A673 (cell line): ENCODE results near the gene SSR2. TPM values are rescaled to one million over a fixed set of nuclear protein-coding genes. Genes with fewer than 3 reads are reported as not detected.

Experiments used
- BruUV-seq: library from RNA; stranded (reverse); fragments of 400-500 nt; replicated peaks from 2 replicates; lab custom pipeline; 2021; lab: Mats Ljungman, UMichigan
- CTCF ChIA-PET: fragments of 300-600 bp; sonication (Branson Sonifier 250); formaldehyde crosslinking; loops from one replicate; lab custom pipeline; 2022; ENCODE audit warnings: antibody characterized with exemption; lab: Charles Lee
- POLR2A ChIA-PET: fragments of 300-600 bp; sonication (Branson Sonifier 250); formaldehyde crosslinking; loops from one replicate; lab custom pipeline; 2022; ENCODE audit warnings: antibody characterized with exemption; ENCODE audit not compliant: low non-redundant PET; lab: Charles Lee
- DNase-seq: peaks from one replicate; pipeline ENCODE4 v3.0.0-alpha.2; 2015; ENCODE audit warnings: low spot score
- H3K27ac ChIP-seq: fragments of 200-600 bp; sonication (generic); 2 replicates; pipeline ENCODE4 v1.5.1; 2016; ENCODE audit warnings: mixed run types, low read depth, mild to moderate bottlenecking, mixed read lengths, antibody characterized with exemption, low read length; ENCODE audit not compliant: poor library complexity, severe bottlenecking
- H3K27me3 ChIP-seq: fragments of 200-600 bp; sonication (generic); replicated peaks from 2 replicates; pipeline ENCODE4 v1.6.1; 2017; ENCODE audit warnings: mixed run types, low read depth, mild to moderate bottlenecking, mixed read lengths, antibody characterized with exemption, low read length; ENCODE audit not compliant: insufficient read depth, poor library complexity
- H3K36me3 ChIP-seq: fragments of 200-600 bp; sonication (generic); 2 replicates; pipeline ENCODE4 v1.6.1; 2016; ENCODE audit warnings: mixed run types, mild to moderate bottlenecking, mixed read lengths, antibody characterized with exemption, low read length; ENCODE audit not compliant: insufficient read depth, poor library complexity, severe bottlenecking
- H3K4me1 ChIP-seq: fragments of 200-600 bp; sonication (generic); 2 replicates; pipeline ENCODE4 v1.6.1; 2017; ENCODE audit warnings: mixed run types, mild to moderate bottlenecking, mixed read lengths, antibody characterized with exemption, low read length; ENCODE audit not compliant: insufficient read depth, poor library complexity, severe bottlenecking
- H3K4me3 ChIP-seq: fragments of 200-600 bp; sonication (generic); 2 replicates; pipeline ENCODE4 v1.5.1; 2016; ENCODE audit warnings: low read depth, mixed run types, mild to moderate bottlenecking, mixed read lengths, low read length; ENCODE audit not compliant: poor library complexity, severe bottlenecking
- H3K9me3 ChIP-seq: fragments of 200-600 bp; sonication (generic); 2 replicates; pipeline ENCODE4 v1.6.1; 2016; ENCODE audit warnings: mixed run types, low read depth, mild to moderate bottlenecking, mixed read lengths, antibody characterized with exemption, low read length; ENCODE audit not compliant: poor library complexity, severe bottlenecking
- EZH2 ChIP-seq: fragments of 200-600 bp; sonication (generic); IDR thresholded peaks from 2 replicates; pipeline ENCODE4 v1.6.1; 2017; ENCODE audit warnings: borderline replicate concordance, low read depth, mild to moderate bottlenecking, mixed read lengths, antibody characterized with exemption, low read length; ENCODE audit not compliant: poor library complexity, severe bottlenecking
- intact Hi-C: fragments of 100-400 bp; cut with micrococcal nuclease; formaldehyde crosslinking; loops from one replicate; pipeline ENCODE4 v1.10.0; 2022; ENCODE audit not compliant: unreplicated experiment
- total RNA-seq: library from RNA; stranded (reverse); gene quantifications from 2 replicates; pipeline ENCODE4 v1.2.3, GENCODE V29; 2021
- TF ChIP-seq, protein P1 (sequence below): fragments of 300-800, 200-600 bp; sonication (generic); conservative IDR thresholded peaks from 2 replicates; pipeline ENCODE4 v1.5.1; 2017; ENCODE audit warnings: low read depth, mild to moderate bottlenecking, antibody characterized with exemption, low read length, moderate library complexity, mixed read lengths

SSR2 gene
- total RNA-seq, 1 experiment from 2014 or later = 233 TPM

GRCh38 chr1:155976062-155976912 is 44.5 kb downstream of the SSR2 start:
- Histone ChIP-seq H3K4me1 (peaks cover 64% of the 10 kb centered on the region), H3K4me3 (peak overlapping the region; percentile 95), H3K9me3 (no peaks in the 10 kb centered on the region), H3K27ac (peak overlapping the region; percentile 95), H3K36me3 (peaks cover 8% of the 10 kb centered on the region), H3K27me3 (no peaks in the 10 kb centered on the region)
- intact Hi-C loops = loop anchor here (5.0 kb wide), 1 partner anchor 34 kb away; the partner anchor contains the start of gene RXFP4
- ChIA-PET CTCF (interaction anchor here (0.6 to 1.3 kb wide), 5 partner anchors 13 to 253 kb away, joined by 3 to 6 read pairs (median 6); no protein-coding TSS in a partner anchor), POLR2A (interaction anchor here (0.6 to 0.7 kb wide), 2 partner anchors 56 to 516 kb away, joined by 3 to 10 read pairs; no protein-coding TSS in a partner anchor)
- peak; percentile 82 for DNase-seq
- TF ChIP-seq EZH2 = no peak
- TF ChIP-seq, protein P1, sequence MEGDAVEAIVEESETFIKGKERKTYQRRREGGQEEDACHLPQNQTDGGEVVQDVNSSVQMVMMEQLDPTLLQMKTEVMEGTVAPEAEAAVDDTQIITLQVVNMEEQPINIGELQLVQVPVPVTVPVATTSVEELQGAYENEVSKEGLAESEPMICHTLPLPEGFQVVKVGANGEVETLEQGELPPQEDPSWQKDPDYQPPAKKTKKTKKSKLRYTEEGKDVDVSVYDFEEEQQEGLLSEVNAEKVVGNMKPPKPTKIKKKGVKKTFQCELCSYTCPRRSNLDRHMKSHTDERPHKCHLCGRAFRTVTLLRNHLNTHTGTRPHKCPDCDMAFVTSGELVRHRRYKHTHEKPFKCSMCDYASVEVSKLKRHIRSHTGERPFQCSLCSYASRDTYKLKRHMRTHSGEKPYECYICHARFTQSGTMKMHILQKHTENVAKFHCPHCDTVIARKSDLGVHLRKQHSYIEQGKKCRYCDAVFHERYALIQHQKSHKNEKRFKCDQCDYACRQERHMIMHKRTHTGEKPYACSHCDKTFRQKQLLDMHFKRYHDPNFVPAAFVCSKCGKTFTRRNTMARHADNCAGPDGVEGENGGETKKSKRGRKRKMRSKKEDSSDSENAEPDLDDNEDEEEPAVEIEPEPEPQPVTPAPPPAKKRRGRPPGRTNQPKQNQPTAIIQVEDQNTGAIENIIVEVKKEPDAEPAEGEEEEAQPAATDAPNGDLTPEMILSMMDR = no peak
- no TSS peak for BruUV-seq

DNA sequence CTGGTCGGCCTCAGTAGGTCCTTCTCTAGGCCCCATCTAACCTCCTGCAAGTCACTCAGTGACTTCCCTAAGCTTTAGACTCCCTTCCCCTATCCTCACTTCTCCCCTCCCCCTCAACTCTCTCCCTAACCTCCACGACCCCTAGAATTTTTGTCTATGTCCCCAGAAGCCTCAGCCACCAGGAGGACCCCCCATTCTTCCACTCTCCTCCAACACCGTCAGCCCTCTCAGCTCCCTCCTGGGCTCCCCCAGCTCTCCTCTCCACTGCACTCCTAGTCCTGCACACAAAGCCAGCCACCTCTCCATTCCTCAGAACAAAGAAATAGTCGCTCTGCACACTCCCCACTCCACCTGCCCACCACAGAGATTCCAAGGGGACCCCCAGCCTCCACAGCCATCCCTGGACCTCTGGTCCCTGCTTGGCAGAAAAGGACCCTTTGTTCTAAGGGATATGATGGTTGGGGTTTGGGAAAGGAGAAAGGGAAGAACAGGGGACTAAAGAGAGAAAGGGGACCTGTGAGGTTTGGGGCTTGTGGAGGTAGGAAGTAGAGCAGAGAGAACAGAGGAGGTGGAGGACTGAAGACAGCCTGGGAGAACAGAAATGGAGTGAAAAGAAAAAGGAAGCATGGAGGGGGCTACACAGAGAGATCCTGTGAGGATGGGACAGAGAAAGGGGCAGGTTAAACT is 45.2 kb downstream of the SSR2 start:
- intact Hi-C loops = loop anchor here (5.0 kb wide), 1 partner anchor 33 kb away; the partner anchor contains the start of gene RXFP4
- ChIA-PET POLR2A (no interaction called here), CTCF (interaction anchor here (1.1 kb wide), 1 partner anchor 14 kb away, joined by 4 read pairs; no protein-coding TSS in a partner anchor)
- Histone ChIP-seq H3K4me3 (peak overlapping the region; percentile 95), H3K4me1 (peaks cover 64% of the 10 kb centered on the region), H3K36me3 (peaks cover 8% of the 10 kb centered on the region), H3K27me3 (no peaks in the 10 kb centered on the region), H3K9me3 (no peaks in the 10 kb centered on the region), H3K27ac (peak overlapping the region; percentile 95)
- no TSS peak for BruUV-seq
- no peak for DNase-seq
- TF ChIP-seq, protein P1 = no peak
- no peak for TF ChIP-seq EZH2
